NB4 (cell line): ENCODE data around the gene FASN.
A peak's percentile ranks its signal among the peaks of the same experiment; 100 is the strongest.

ENCODE experiments used
- CTCF ChIP-seq: IDR thresholded peaks from one replicate; pipeline ENCODE4 v1.5.1; 2012; ENCODE audit warnings: low read depth, low read length
- MAX ChIP-seq: IDR thresholded peaks from 2 replicates; pipeline ENCODE4 v1.6.1; 2011; ENCODE audit warnings: low read depth, low read length
- MYC ChIP-seq: IDR thresholded peaks from 2 replicates; pipeline ENCODE4 v1.6.1; 2011; ENCODE audit warnings: low read depth, low read length
- POLR2A ChIP-seq: IDR thresholded peaks from 2 replicates; pipeline ENCODE4 v1.6.1; 2011; ENCODE audit warnings: mild to moderate bottlenecking; ENCODE audit not compliant: insufficient read length; ENCODE audit errors: extremely low read depth

- TF ChIP-seq CTCF: no peak
- peak; percentile 11 for TF ChIP-seq POLR2A
- TF ChIP-seq MAX: no peak
- no peak for TF ChIP-seq MYC
These were observed 17.8 kb downstream of the FASN start for GRCh38 chr17:82080048-82080788.
